ENCODE data around the gene PRG3.

DNA sequence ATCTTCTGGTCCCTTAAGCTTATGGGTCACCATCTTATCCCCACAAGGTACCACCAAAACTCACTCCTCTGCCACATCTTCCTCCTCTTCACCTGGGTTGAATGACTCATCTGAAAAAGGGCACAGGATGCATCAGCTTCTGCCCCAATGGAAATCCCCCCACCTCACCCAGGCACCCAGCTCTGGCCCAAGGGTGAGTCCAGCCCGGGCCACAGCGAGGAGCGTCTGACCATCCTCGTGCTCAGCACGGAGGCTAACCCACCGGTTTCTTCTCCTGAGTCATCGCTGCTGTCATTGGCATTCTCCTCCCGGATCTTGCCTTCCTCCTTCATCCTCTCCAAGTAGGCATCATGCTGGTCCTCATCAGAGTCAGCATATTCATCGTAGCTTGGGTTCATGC, 50.9 kb downstream of the PRG3 start:
- TF ChIP-seq, protein P1, sequence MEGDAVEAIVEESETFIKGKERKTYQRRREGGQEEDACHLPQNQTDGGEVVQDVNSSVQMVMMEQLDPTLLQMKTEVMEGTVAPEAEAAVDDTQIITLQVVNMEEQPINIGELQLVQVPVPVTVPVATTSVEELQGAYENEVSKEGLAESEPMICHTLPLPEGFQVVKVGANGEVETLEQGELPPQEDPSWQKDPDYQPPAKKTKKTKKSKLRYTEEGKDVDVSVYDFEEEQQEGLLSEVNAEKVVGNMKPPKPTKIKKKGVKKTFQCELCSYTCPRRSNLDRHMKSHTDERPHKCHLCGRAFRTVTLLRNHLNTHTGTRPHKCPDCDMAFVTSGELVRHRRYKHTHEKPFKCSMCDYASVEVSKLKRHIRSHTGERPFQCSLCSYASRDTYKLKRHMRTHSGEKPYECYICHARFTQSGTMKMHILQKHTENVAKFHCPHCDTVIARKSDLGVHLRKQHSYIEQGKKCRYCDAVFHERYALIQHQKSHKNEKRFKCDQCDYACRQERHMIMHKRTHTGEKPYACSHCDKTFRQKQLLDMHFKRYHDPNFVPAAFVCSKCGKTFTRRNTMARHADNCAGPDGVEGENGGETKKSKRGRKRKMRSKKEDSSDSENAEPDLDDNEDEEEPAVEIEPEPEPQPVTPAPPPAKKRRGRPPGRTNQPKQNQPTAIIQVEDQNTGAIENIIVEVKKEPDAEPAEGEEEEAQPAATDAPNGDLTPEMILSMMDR (conservative IDR thresholded peaks at IDR 0.05; ENCODE audit: low read depth, low read length), result no peak
- no peak for TF ChIP-seq EZH2phosphoT487 (IDR thresholded peaks at IDR 0.05; ENCODE audit: borderline replicate concordance, low read length)
